A549 (cell line): Measurements from ENCODE around the gene PRH2. TPM values are rescaled to one million over a fixed set of nuclear protein-coding genes. Genes with fewer than 3 reads are reported as not detected.

Experiments used
- ATAC-seq, 2 experiments: fragments of 200-7000 bp in 1 of 2; fragments of >200 bp in 1 of 2; cut with Nextera tagmentation in 1 of 2; cut with Tn5 transposase in 1 of 2; 3 replicates each; pipeline versions ENCODE4 v1.8.0 to v1.9.1; 2018 to 2020; ENCODE audit warnings: mild to moderate bottlenecking in 1 of 2, moderate library complexity in 1 of 2
- CTCF ChIA-PET: fragments of 300-600 bp; sonication (Branson Sonifier 250); formaldehyde crosslinking; extraction: SDS; loops from one replicate; lab custom pipeline; 2021; ENCODE audit warnings: antibody characterized with exemption, inconsistent platforms; lab: Yijun Ruan, JAX
- POLR2A ChIA-PET: fragments of 350-600 bp; formaldehyde crosslinking; extraction: SDS; loops from one replicate; lab custom pipeline; 2021; ENCODE audit warnings: antibody characterized with exemption, inconsistent platforms; lab: Yijun Ruan, JAX
- DNase-seq, 2 experiments: peaks; one replicate each; pipeline versions ENCODE4 v3.0.0 to v3.0.0-alpha.2; 2011 to 2016; ENCODE audit warnings: low read depth in 1 of 2, low spot score in 1 of 2
- FAIRE-seq: peaks from 2 replicates; lab custom pipeline; 2011; peaks lifted over from hg19 to GRCh38; lab: Jason Lieb, UNC
- H3K27ac ChIP-seq, 2 experiments: fragments of >200 bp; sonication (Bioruptor Twin); formaldehyde crosslinking; 3 replicates each; pipeline ENCODE4 v1.5.1; 2016 to 2017
- H3K4me1 ChIP-seq: fragments of >200 bp; sonication (Bioruptor Twin); formaldehyde crosslinking; 3 replicates; pipeline ENCODE4 v1.6.1; 2016
- H3K4me2 ChIP-seq: fragments of >200 bp; sonication (Bioruptor Twin); formaldehyde crosslinking; 3 replicates; pipeline ENCODE4 v1.6.1; 2016
- H3K4me3 ChIP-seq: fragments of >200 bp; sonication (Bioruptor Twin); formaldehyde crosslinking; 3 replicates; pipeline ENCODE4 v1.5.1; 2016
- H3K9me3 ChIP-seq: fragments of >200 bp; sonication (Bioruptor Twin); formaldehyde crosslinking; 3 replicates; pipeline ENCODE4 v1.6.1; 2016
- EHF ChIP-seq: fragments of 250-450 bp; sonication (Bioruptor Pico); IDR thresholded peaks from 2 replicates; pipeline ENCODE4 v1.5.0; 2020; ENCODE audit warnings: mild to moderate bottlenecking
- ESRRA ChIP-seq: fragments of 150-350 bp; IDR thresholded peaks from 2 replicates; pipeline ENCODE4 v1.6.1; 2014; ENCODE audit warnings: mild to moderate bottlenecking, low read length, borderline replicate concordance
- GATA3 ChIP-seq: IDR thresholded peaks from 2 replicates; pipeline ENCODE4 v1.6.1; 2012; ENCODE audit warnings: borderline replicate concordance
- HOXB5 ChIP-seq: fragments of 250-450 bp; sonication (Bioruptor Pico); IDR thresholded peaks from 2 replicates; pipeline ENCODE4 v1.5.0; 2020; ENCODE audit warnings: mild to moderate bottlenecking, moderate library complexity
- JUNB ChIP-seq: fragments of >200 bp; sonication (Bioruptor Twin); formaldehyde crosslinking; IDR thresholded peaks from 2 replicates; pipeline ENCODE4 v1.6.1; 2016
- KDM1A ChIP-seq: fragments of 200-600 bp; sonication (generic); IDR thresholded peaks from 2 replicates; pipeline ENCODE4 v1.6.1; 2016; ENCODE audit warnings: low read depth, mild to moderate bottlenecking
- KDM5A ChIP-seq: fragments of 200-600 bp; sonication (generic); IDR thresholded peaks from 2 replicates; pipeline ENCODE4 v1.6.1; 2016; ENCODE audit warnings: antibody characterized with exemption, mild to moderate bottlenecking
- NFE2L2 ChIP-seq: fragments of 150-350 bp; conservative IDR thresholded peaks from 2 replicates; pipeline ENCODE4 v1.6.1; 2014; ENCODE audit warnings: low read length
- NPAS2 ChIP-seq: fragments of 250-450 bp; sonication (Bioruptor Pico); IDR thresholded peaks from 2 replicates; pipeline ENCODE4 v1.8.0; 2022; ENCODE audit warnings: mild to moderate bottlenecking, moderate library complexity, borderline replicate concordance
- NR3C1 ChIP-seq: fragments of >200 bp; sonication (Bioruptor Twin); formaldehyde crosslinking; IDR thresholded peaks from 3 replicates; pipeline ENCODE4 v1.6.1; 2017
- PHF8 ChIP-seq: fragments of 200-600 bp; sonication (generic); IDR thresholded peaks from 2 replicates; pipeline ENCODE4 v1.6.1; 2016; ENCODE audit warnings: low read depth, mild to moderate bottlenecking, antibody characterized with exemption, moderate library complexity, borderline replicate concordance
- RAD21 ChIP-seq, 2 experiments: fragments of >200 bp in 1 of 2; sonication (Bioruptor Twin) in 1 of 2; formaldehyde crosslinking in 1 of 2; IDR thresholded peaks in 1 of 2; conservative IDR thresholded peaks in 1 of 2; 2 replicates in 1 of 2; 3 replicates in 1 of 2; pipeline ENCODE4 v1.6.1; 2012 to 2018; ENCODE audit warnings: inconsistent platforms in 1 of 2
- RARB ChIP-seq: fragments of 250-450 bp; sonication (Bioruptor Pico); IDR thresholded peaks from 2 replicates; pipeline ENCODE4 v1.8.0; 2021; ENCODE audit warnings: mild to moderate bottlenecking, moderate library complexity
- RCOR1 ChIP-seq: fragments of 150-350 bp; IDR thresholded peaks from 2 replicates; pipeline ENCODE4 v1.6.1; 2014; ENCODE audit warnings: antibody characterized with exemption, low read length, low read depth
- RNF2 ChIP-seq: fragments of 200-600 bp; sonication (generic); IDR thresholded peaks from 2 replicates; pipeline ENCODE4 v1.6.1; 2016; ENCODE audit warnings: low read depth, mild to moderate bottlenecking, antibody characterized with exemption, moderate library complexity, borderline replicate concordance
- TFCP2L1 ChIP-seq: fragments of 250-450 bp; sonication (Bioruptor Pico); IDR thresholded peaks from 2 replicates; pipeline ENCODE4 v1.5.0; 2021; ENCODE audit warnings: mild to moderate bottlenecking
- TP53 ChIP-seq: fragments of 250-450 bp; sonication (Bioruptor Pico); IDR thresholded peaks from 2 replicates; pipeline ENCODE4 v1.5.0; 2021; ENCODE audit warnings: mild to moderate bottlenecking, moderate library complexity
- ZFP36 ChIP-seq: fragments of 450-650 bp; IDR thresholded peaks from 2 replicates; pipeline ENCODE4 v1.6.1; 2014; ENCODE audit warnings: borderline replicate concordance; ENCODE audit not compliant: partially characterized antibody
- WGBS: methylation state at CpG from one replicate; pipeline ENCODE4 v1.1.6; 2017; ENCODE audit errors: missing lambda C conversion rate; 5-methylcytosine and 5-hydroxymethylcytosine counted together
- polyA plus RNA-seq, 4 experiments: library from polyadenylated mRNA; depleted of rRNA in 3 of 4; stranded (reverse); fragments of >200 nt; fragmentation: RNase III in 1 of 4; extraction: RNeasy Plus Mini Kit Qiagen cat#74134 plus additional on column Dnase treatment in 1 of 4; gene quantifications; 2 replicates in 3 of 4; 3 replicates in 1 of 4; pipeline ENCODE4 v1.2.3, GENCODE V29; 2011 to 2017
- TF ChIP-seq, protein P1 (sequence below): IDR thresholded peaks from 2 replicates; pipeline ENCODE4 v1.6.1; 2012
- TF ChIP-seq, protein P2 (sequence below): fragments of 450-650 bp; IDR thresholded peaks from 2 replicates; pipeline ENCODE4 v1.6.1; 2014; ENCODE audit warnings: antibody characterized with exemption
- TF ChIP-seq, protein P3 (sequence below): IDR thresholded peaks from 2 replicates; pipeline ENCODE4 v1.6.1; 2012; ENCODE audit warnings: low read depth, borderline replicate concordance
- TF ChIP-seq, protein P4 (sequence below): IDR thresholded peaks from 2 replicates; pipeline ENCODE4 v1.6.1; 2012

Gene PRH2
- polyA plus RNA-seq, 2 of the 4 experiments (the other 2 are of a cell fraction) = 0.19 to 0.39 TPM

DNA sequence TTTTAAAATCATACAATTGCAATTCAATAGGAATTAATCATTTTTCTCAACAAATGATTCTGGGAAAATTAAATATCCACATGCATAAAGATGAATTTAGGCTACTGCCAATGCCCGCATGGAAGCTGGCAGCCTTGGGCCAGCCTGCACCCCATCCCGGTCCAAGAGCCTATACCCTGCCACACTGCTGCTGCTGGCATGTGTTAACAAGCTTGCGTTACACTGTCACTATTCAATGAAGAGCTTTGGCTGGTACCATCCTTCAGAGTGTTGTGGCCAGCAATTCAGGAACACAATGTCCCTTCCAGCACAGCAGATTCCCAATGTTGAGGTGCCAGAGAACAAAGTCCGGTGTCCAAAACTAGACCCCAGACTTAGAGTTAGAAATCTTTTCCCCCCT, 23.6 kb downstream of the PRH2 start (continued):
- TF ChIP-seq, protein P1, sequence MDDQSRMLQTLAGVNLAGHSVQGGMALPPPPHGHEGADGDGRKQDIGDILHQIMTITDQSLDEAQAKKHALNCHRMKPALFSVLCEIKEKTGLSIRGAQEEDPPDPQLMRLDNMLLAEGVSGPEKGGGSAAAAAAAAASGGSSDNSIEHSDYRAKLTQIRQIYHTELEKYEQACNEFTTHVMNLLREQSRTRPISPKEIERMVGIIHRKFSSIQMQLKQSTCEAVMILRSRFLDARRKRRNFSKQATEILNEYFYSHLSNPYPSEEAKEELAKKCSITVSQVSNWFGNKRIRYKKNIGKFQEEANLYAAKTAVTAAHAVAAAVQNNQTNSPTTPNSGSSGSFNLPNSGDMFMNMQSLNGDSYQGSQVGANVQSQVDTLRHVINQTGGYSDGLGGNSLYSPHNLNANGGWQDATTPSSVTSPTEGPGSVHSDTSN = no peak
- no peak for TF ChIP-seq JUNB
- no peak for TF ChIP-seq HOXB5 (CRISPR knock-in tag)
- no peak for TF ChIP-seq RCOR1
- TF ChIP-seq RARB (CRISPR knock-in tag) = no peak
- TF ChIP-seq, protein P2, sequence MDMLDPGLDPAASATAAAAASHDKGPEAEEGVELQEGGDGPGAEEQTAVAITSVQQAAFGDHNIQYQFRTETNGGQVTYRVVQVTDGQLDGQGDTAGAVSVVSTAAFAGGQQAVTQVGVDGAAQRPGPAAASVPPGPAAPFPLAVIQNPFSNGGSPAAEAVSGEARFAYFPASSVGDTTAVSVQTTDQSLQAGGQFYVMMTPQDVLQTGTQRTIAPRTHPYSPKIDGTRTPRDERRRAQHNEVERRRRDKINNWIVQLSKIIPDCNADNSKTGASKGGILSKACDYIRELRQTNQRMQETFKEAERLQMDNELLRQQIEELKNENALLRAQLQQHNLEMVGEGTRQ = no peak

DNA sequence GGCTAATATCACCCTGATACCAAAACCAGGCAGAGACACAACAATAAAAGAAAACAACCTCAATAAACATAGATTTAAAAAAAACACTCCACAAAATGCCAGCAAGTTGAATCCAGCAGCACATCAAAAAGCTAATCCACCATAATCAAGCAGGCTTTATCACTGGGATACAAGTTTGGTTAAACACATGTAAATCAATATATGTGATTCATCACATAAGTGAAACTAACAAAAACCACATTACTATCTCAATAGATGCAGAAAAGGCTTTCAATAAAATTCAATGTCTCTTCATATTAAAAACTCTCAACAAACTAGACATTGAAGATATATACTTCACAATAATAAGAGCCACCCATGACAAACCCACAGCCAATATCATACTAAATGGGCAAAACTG, 27.0 kb downstream of the PRH2 start:
- no peak for DNase-seq
- Histone ChIP-seq H3K4me2 (no peak overlapping the region), H3K4me3 (no peak overlapping the region), H3K4me1 (no peaks in the 10 kb centered on the region), H3K27ac (no peak overlapping the region), H3K9me3 (no peaks in the 10 kb centered on the region; the same call in 2 of the 3 replicates)
- ChIA-PET CTCF (no interaction called here), POLR2A (no interaction called here)
- TF ChIP-seq NR3C1 = no peak
- ATAC-seq = no peak
- no peak for FAIRE-seq

DNA sequence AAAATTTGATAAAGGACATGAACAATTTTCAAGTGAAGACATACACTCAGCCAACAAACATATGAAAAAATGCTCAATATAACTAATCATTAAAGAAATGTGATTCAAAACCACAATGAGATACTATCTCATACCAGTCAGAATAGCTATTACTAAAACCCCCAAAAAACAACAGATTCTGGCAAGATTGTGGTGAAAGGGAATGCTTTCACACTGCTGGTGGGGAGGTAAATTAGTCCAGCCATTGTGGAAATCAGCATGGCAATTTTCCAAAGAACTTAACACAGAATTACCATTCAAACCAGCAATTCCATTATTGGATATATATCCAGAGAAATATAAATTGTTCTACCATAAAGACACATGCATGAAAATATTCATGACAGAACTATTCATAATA, 28.7 kb downstream of the PRH2 start:
- Histone ChIP-seq H3K4me1 (no peaks in the 10 kb centered on the region), H3K4me3 (no peak overlapping the region), H3K9me3 (no peaks in the 10 kb centered on the region; the same call in 2 of the 3 replicates), H3K4me2 (no peak overlapping the region), H3K27ac (no peak overlapping the region)
- TF ChIP-seq PHF8 (no peak), TP53 (CRISPR knock-in tag) (no peak), NFE2L2 (no peak)
- TF ChIP-seq, protein P3, sequence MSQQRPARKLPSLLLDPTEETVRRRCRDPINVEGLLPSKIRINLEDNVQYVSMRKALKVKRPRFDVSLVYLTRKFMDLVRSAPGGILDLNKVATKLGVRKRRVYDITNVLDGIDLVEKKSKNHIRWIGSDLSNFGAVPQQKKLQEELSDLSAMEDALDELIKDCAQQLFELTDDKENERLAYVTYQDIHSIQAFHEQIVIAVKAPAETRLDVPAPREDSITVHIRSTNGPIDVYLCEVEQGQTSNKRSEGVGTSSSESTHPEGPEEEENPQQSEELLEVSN = no peak
- FAIRE-seq (peak; percentile 23), DNase-seq (no peak), ATAC-seq (no peak)
- CTCF ChIA-PET = no interaction called here
- POLR2A ChIA-PET = no interaction called here

DNA sequence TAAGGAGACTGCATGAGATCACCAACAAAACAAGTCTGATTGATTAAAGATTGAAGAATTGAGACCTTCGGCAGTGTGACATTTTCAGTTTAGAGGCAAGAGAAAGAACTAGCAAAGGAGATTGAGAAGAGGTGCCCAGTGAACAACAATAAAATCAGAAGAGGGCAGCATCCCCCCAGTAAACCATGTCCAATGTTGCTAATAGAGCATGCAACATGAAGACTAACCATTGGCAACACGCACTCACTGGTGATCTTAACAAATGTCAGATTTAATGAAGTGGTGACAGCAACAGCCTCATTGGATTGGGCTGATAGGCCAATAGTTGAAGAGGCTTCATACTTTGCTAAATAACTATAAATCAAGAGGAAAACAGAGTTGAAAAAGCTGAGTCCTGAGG, 30.8 kb downstream of the PRH2 start:
- Histone ChIP-seq H3K4me1 (no peaks in the 10 kb centered on the region), H3K27ac (no peak overlapping the region), H3K4me2 (no peak overlapping the region), H3K9me3 (no peaks in the 10 kb centered on the region), H3K4me3 (no peak overlapping the region)
- CTCF ChIA-PET = interaction anchor here (1.8 kb wide), 1 partner anchor 528 kb away, joined by 4 read pairs; no protein-coding TSS in a partner anchor
- peak in 1 of 2 experiments; percentile 21 for DNase-seq
- FAIRE-seq = no peak
- no peak for TF ChIP-seq JUNB
- no peak for TF ChIP-seq RNF2
- no peak for TF ChIP-seq GATA3
- TF ChIP-seq RAD21 (conservative IDR thresholded peaks at IDR 0.05 in 1 of 2, IDR thresholded peaks at IDR 0.05 in 1 of 2) = 0 out of 5 replicates have a peak, but pooled peaks of 1 of the 2 experiments have one; percentile 9
- TF ChIP-seq NPAS2 = no peak
- no peak for ATAC-seq
- POLR2A ChIA-PET = no interaction called here
- WGBS = 97% methylated on average over 2 of the region's 2 CpGs

DNA sequence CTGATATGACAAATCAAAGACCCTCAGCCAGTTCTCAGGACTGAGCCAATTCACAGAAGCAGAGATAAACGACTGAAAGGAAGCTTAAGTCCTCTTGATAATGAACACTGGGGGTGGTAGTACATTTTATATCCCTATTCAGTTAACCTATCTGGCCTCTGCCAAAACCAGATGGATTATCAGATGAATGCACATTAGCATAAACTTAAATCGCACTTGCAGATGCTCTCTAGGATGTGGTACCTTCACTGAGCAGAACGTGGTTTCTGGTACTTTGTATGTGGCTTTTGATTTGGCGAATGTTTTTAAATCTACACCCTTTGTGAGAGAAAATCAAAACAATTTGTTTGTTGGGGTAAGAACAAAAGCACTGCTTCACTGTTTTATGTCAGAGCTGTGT, 31.2 kb downstream of the PRH2 start:
- Histone ChIP-seq H3K4me3 (no peak overlapping the region), H3K27ac (no peak overlapping the region), H3K9me3 (no peaks in the 10 kb centered on the region)
- ATAC-seq (no peak), FAIRE-seq (no peak)
- POLR2A ChIA-PET = no interaction called here
- TF ChIP-seq TFCP2L1 (CRISPR knock-in tag) = no peak
- no peak for TF ChIP-seq ESRRA
- TF ChIP-seq ZFP36 = no peak
- no peak for TF ChIP-seq KDM5A
- TF ChIP-seq, protein P1 = no peak
- TF ChIP-seq RARB (CRISPR knock-in tag) = no peak
- no peak for TF ChIP-seq RAD21 (conservative IDR thresholded peaks at IDR 0.05 in 1 of 2, IDR thresholded peaks at IDR 0.05 in 1 of 2)
- no peak for TF ChIP-seq EHF (CRISPR knock-in tag)
- TF ChIP-seq, protein P4, sequence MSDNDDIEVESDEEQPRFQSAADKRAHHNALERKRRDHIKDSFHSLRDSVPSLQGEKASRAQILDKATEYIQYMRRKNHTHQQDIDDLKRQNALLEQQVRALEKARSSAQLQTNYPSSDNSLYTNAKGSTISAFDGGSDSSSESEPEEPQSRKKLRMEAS = no peak
- no peak for TF ChIP-seq KDM1A
- TF ChIP-seq, all 56 proteins: peak for 0
- CTCF ChIA-PET = interaction anchor here (1.8 kb wide), 1 partner anchor 528 kb away, joined by 4 read pairs; no protein-coding TSS in a partner anchor
- DNase-seq = no peak
- Histone ChIP-seq H3K4me1 (no peaks in the 10 kb centered on the region), H3K4me2 (no peak overlapping the region)
- 80% methylated on average over 4 of the region's 4 CpGs for WGBS
